ENCODE measurements around the gene ZBTB7B.

Gene ZBTB7B

GRCh38 chr1:155035936-155036335 is 33.3 kb downstream of the ZBTB7B start:
- no peaks in the 10 kb centered on the region for H3K9me3 Mint-ChIP-seq
- no peak overlapping the region for H3K4me3 Mint-ChIP-seq
- no peaks in the 10 kb centered on the region for H3K4me1 Mint-ChIP-seq (ENCODE audit: low read depth)
- H3K36me3 Mint-ChIP-seq (ENCODE audit: low read depth): no peaks in the 10 kb centered on the region
- no peak overlapping the region for H3K27ac Mint-ChIP-seq
- DNase-seq: no peak
- H3K27me3 Mint-ChIP-seq: peaks cover 2% of the 10 kb centered on the region

- no peak for DNase-seq
- Mint-ChIP-seq H3K27ac (no peak overlapping the region), H3K4me3 (no peak overlapping the region), H3K4me1 (ENCODE audit: low read depth) (no peaks in the 10 kb centered on the region), H3K27me3 (peaks cover 2% of the 10 kb centered on the region), H3K36me3 (ENCODE audit: low read depth) (no peaks in the 10 kb centered on the region), H3K9me3 (no peaks in the 10 kb centered on the region)
These were observed 34.4 kb downstream of the ZBTB7B start for GRCh38 chr1:155037043-155037442.

GRCh38 chr1:155037851-155038441 is 35.3 kb downstream of the ZBTB7B start:
- Mint-ChIP-seq H3K9me3 (no peaks in the 10 kb centered on the region), H3K27me3 (peaks cover 2% of the 10 kb centered on the region), H3K36me3 (ENCODE audit: low read depth) (no peaks in the 10 kb centered on the region), H3K4me3 (no peak overlapping the region), H3K27ac (no peak overlapping the region), H3K4me1 (ENCODE audit: low read depth) (no peaks in the 10 kb centered on the region)
- DNase-seq: no peak

GRCh38 chr1:155038602-155039307 is 36.2 kb downstream of the ZBTB7B start:
- no peak overlapping the region for H3K4me3 Mint-ChIP-seq
- no peak overlapping the region for H3K27ac Mint-ChIP-seq
- no peaks in the 10 kb centered on the region for H3K9me3 Mint-ChIP-seq
- no peaks in the 10 kb centered on the region for H3K4me1 Mint-ChIP-seq (ENCODE audit: low read depth)
- no peak for DNase-seq
- no peaks in the 10 kb centered on the region for H3K36me3 Mint-ChIP-seq (ENCODE audit: low read depth)
- peaks cover 2% of the 10 kb centered on the region for H3K27me3 Mint-ChIP-seq

- H3K4me3 Mint-ChIP-seq: no peak overlapping the region
- H3K27ac Mint-ChIP-seq: no peak overlapping the region
- no peaks in the 10 kb centered on the region for H3K4me1 Mint-ChIP-seq (ENCODE audit: low read depth)
- peaks cover 2% of the 10 kb centered on the region for H3K27me3 Mint-ChIP-seq
- DNase-seq: no peak
- H3K36me3 Mint-ChIP-seq (ENCODE audit: low read depth): no peaks in the 10 kb centered on the region
- no peaks in the 10 kb centered on the region for H3K9me3 Mint-ChIP-seq
These were observed 36.7 kb downstream of the ZBTB7B start for GRCh38 chr1:155039308-155039669.

- no peaks in the 10 kb centered on the region for H3K36me3 Mint-ChIP-seq (ENCODE audit: low read depth)
- DNase-seq: no peak
- H3K4me3 Mint-ChIP-seq: no peak overlapping the region
- H3K4me1 Mint-ChIP-seq (ENCODE audit: low read depth): peaks cover 7% of the 10 kb centered on the region
- no peak overlapping the region for H3K27ac Mint-ChIP-seq
- peaks cover 2% of the 10 kb centered on the region for H3K27me3 Mint-ChIP-seq
- no peaks in the 10 kb centered on the region for H3K9me3 Mint-ChIP-seq
These were observed 37.9 kb downstream of the ZBTB7B start for GRCh38 chr1:155040358-155041093.

- Mint-ChIP-seq H3K4me1 (ENCODE audit: low read depth) (peaks cover 7% of the 10 kb centered on the region), H3K4me3 (no peak overlapping the region), H3K27me3 (peaks cover 2% of the 10 kb centered on the region), H3K9me3 (no peaks in the 10 kb centered on the region), H3K27ac (no peak overlapping the region), H3K36me3 (ENCODE audit: low read depth) (no peaks in the 10 kb centered on the region)
- DNase-seq: no peak
These were observed 40.2 kb downstream of the ZBTB7B start for GRCh38 chr1:155042789-155043188.

- no peak for DNase-seq
- H3K27me3 Mint-ChIP-seq: peaks cover 2% of the 10 kb centered on the region
- no peaks in the 10 kb centered on the region for H3K36me3 Mint-ChIP-seq (ENCODE audit: low read depth)
- H3K4me3 Mint-ChIP-seq: no peak overlapping the region
- no peaks in the 10 kb centered on the region for H3K9me3 Mint-ChIP-seq
- peaks cover 7% of the 10 kb centered on the region for H3K4me1 Mint-ChIP-seq (ENCODE audit: low read depth)
- H3K27ac Mint-ChIP-seq: no peak overlapping the region
These were observed 40.7 kb downstream of the ZBTB7B start for GRCh38 chr1:155043301-155043702.

- no peak overlapping the region for H3K27ac Mint-ChIP-seq
- peaks cover 7% of the 10 kb centered on the region for H3K4me1 Mint-ChIP-seq (ENCODE audit: low read depth)
- no peaks in the 10 kb centered on the region for H3K36me3 Mint-ChIP-seq (ENCODE audit: low read depth)
- H3K4me3 Mint-ChIP-seq: no peak overlapping the region
- no peaks in the 10 kb centered on the region for H3K27me3 Mint-ChIP-seq
- H3K9me3 Mint-ChIP-seq: no peaks in the 10 kb centered on the region
- no peak for DNase-seq
These were observed 41.2 kb downstream of the ZBTB7B start for GRCh38 chr1:155043793-155044192.

GRCh38 chr1:155044365-155044764 is 41.8 kb downstream of the ZBTB7B start:
- DNase-seq: no peak
- no peaks in the 10 kb centered on the region for H3K36me3 Mint-ChIP-seq (ENCODE audit: low read depth)
- H3K27ac Mint-ChIP-seq: no peak overlapping the region
- no peak overlapping the region for H3K4me3 Mint-ChIP-seq
- H3K27me3 Mint-ChIP-seq: no peaks in the 10 kb centered on the region
- H3K9me3 Mint-ChIP-seq: no peaks in the 10 kb centered on the region
- H3K4me1 Mint-ChIP-seq (ENCODE audit: low read depth): peaks cover 7% of the 10 kb centered on the region

- Mint-ChIP-seq H3K27me3 (no peaks in the 10 kb centered on the region), H3K9me3 (no peaks in the 10 kb centered on the region), H3K4me1 (ENCODE audit: low read depth) (peaks cover 12% of the 10 kb centered on the region), H3K27ac (no peak overlapping the region), H3K36me3 (ENCODE audit: low read depth) (no peaks in the 10 kb centered on the region), H3K4me3 (no peak overlapping the region)
- peak; percentile 55 for DNase-seq
These were observed 42.4 kb downstream of the ZBTB7B start for GRCh38 chr1:155044812-155045657.

GRCh38 chr1:155048449-155049334 is 46.1 kb downstream of the ZBTB7B start:
- no peaks in the 10 kb centered on the region for H3K9me3 Mint-ChIP-seq
- no peak overlapping the region for H3K27ac Mint-ChIP-seq
- H3K27me3 Mint-ChIP-seq: no peaks in the 10 kb centered on the region
- DNase-seq: no peak
- peaks cover 34% of the 10 kb centered on the region for H3K4me1 Mint-ChIP-seq (ENCODE audit: low read depth)
- peaks cover 8% of the 10 kb centered on the region for H3K36me3 Mint-ChIP-seq (ENCODE audit: low read depth)
- H3K4me3 Mint-ChIP-seq: no peak overlapping the region

- H3K9me3 Mint-ChIP-seq: no peaks in the 10 kb centered on the region
- H3K27me3 Mint-ChIP-seq: no peaks in the 10 kb centered on the region
- H3K4me3 Mint-ChIP-seq: peak overlapping the region; percentile 80
- H3K4me1 Mint-ChIP-seq (ENCODE audit: low read depth): peaks cover 32% of the 10 kb centered on the region
- H3K36me3 Mint-ChIP-seq (ENCODE audit: low read depth): peaks cover 16% of the 10 kb centered on the region
- DNase-seq: no peak
- H3K27ac Mint-ChIP-seq: peak overlapping the region; percentile 86
These were observed 47.3 kb downstream of the ZBTB7B start for GRCh38 chr1:155049651-155050559.

All from activated T-cell treated with anti-CD3 and anti-CD28 coated beads, Interleukin-2, amount 50 U/mL, for 24 hours (primary cell).